GM12891 (cell line): ENCODE measurements around the gene ZFP36L2.

Source experiments
- DNase-seq: peaks from one replicate; pipeline ENCODE4 v3.0.0; 2011; ENCODE audit warnings: low spot score; ENCODE audit not compliant: insufficient read length
- FAIRE-seq: peaks from 2 replicates; lab custom pipeline; 2011; peaks lifted over from hg19 to GRCh38; lab: Jason Lieb, UNC
- PAX5 ChIP-seq: IDR thresholded peaks from 2 replicates; pipeline ENCODE4 v1.6.1; 2011; ENCODE audit warnings: low read length, moderate library complexity, mild to moderate bottlenecking; ENCODE audit not compliant: insufficient read depth, severe bottlenecking
- POLR2A ChIP-seq: IDR thresholded peaks from 2 replicates; pipeline ENCODE4 v1.6.1; 2011; ENCODE audit warnings: low read depth, low read length, control low read depth
- POLR2AphosphoS5 ChIP-seq: IDR thresholded peaks from 2 replicates; pipeline ENCODE4 v1.6.1; 2011; ENCODE audit warnings: low read depth, low read length, control low read depth
- POU2F2 ChIP-seq: IDR thresholded peaks from 2 replicates; pipeline ENCODE4 v1.6.1; 2011; ENCODE audit warnings: low read depth, mild to moderate bottlenecking, control low read depth, low read length, moderate library complexity
- SPI1 ChIP-seq: IDR thresholded peaks from 2 replicates; pipeline ENCODE4 v1.6.1; 2011; ENCODE audit warnings: low read depth, low read length, control low read depth
- TAF1 ChIP-seq: IDR thresholded peaks from 2 replicates; pipeline ENCODE4 v1.6.1; 2011; ENCODE audit warnings: low read depth, low read length, control low read depth

Gene ZFP36L2

DNA sequence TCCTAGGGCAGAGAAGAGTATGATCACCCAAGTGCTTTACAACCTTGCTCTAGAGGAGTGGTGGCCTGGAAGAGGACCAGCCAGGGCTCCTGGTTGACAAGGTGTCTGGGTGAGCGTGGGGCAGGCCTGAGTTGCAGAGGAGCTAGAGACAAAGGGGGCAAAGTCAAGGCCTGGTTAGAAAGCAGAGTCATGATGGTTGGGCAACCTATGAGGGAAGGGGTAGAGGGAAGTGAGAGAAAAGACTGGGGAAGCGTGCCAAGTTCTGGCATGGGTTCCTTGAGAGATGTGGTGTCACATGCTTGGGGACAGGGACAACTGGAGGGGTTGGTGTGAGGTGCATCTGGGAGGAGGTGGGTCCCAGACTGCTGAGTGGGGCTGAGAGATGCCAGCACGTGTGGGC lies 13.5 kb downstream of the ZFP36L2 start:
- DNase-seq (no peak), FAIRE-seq (no peak)
- TF ChIP-seq POLR2A = no peak
- no peak for TF ChIP-seq POLR2AphosphoS5
- no peak for TF ChIP-seq TAF1
- no peak; the same call in 1 of the 2 replicates for TF ChIP-seq SPI1
- no peak for TF ChIP-seq POU2F2
- no peak for TF ChIP-seq PAX5

DNA sequence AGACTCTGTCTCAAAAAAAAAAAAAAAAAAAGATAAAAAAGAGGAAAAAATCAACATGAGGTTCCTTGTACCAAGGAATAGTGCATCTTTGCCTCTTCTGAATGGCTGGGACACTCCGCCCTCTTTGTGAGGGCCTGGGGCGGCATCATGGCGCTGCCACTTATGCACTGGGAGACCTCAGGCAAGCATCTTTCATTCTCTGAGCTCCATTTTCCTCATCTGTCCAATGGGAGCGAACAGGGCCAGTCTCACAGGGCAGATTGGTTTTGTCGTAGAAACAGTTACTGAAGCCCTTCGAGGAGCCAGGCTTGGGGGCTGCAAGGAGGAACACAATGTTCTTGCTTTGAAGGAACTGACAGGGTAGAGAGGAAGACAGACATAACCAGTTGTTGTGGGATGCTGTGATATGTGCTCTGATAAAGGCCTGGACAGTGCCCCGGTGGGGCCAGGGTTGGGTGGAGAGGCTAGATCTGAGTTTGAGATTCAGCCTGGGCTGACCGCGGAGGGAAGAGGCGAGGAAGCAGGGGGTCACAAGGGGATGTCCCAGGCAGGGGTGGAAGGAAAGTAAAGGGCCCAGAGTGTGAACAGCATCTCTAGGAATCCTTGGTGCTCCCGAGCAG lies 14.1 kb downstream of the ZFP36L2 start:
- TF ChIP-seq POU2F2 = no peak
- no peak for TF ChIP-seq POLR2A
- no peak for TF ChIP-seq PAX5
- no peak for TF ChIP-seq SPI1
- no peak for TF ChIP-seq POLR2AphosphoS5
- no peak for TF ChIP-seq TAF1
- DNase-seq = no peak
- FAIRE-seq = no peak

DNA sequence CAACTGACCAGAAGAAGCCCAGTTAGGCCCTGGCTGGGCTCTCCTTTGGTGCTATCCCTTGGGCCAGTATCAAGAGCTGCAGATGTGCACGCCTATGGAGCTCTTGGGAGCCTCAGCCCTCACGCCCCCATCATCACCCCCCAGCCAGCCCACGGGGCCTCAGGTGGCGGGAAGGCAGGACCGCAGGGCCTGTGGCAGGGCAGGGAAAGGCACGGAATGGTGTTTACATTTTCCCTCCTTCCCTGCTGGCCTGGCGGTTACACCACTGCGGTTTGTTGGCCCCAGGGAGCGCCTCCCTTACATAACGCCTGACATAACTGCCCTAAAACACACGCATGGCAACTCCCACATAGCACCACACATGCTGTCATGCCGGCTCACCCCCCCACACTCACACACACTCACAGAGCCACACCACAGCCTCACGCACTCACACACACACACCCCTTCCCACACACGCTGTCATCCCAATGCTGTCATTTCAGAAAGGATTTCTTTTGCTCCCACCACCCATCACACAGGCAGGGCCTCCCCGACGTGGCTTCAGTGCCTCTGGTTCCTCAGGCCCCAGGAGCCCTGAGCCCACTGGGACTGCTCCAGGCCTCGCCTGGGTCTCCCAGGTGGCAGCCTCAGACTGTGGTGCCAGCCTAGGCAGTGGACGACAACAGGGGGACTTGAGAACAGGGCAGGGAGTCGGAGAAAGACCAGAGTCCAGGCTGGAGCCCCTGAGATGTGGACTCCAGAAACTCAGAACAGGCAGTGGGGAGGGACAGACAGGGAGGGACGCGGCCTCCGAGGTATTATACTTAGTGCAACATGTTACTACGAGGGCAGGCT lies 15.7 kb downstream of the ZFP36L2 start:
- no peak for TF ChIP-seq POLR2A
- no peak for TF ChIP-seq POU2F2
- no peak for TF ChIP-seq TAF1
- no peak for TF ChIP-seq POLR2AphosphoS5
- no peak for TF ChIP-seq SPI1
- no peak for TF ChIP-seq PAX5
- no peak for FAIRE-seq
- DNase-seq = no peak

DNA sequence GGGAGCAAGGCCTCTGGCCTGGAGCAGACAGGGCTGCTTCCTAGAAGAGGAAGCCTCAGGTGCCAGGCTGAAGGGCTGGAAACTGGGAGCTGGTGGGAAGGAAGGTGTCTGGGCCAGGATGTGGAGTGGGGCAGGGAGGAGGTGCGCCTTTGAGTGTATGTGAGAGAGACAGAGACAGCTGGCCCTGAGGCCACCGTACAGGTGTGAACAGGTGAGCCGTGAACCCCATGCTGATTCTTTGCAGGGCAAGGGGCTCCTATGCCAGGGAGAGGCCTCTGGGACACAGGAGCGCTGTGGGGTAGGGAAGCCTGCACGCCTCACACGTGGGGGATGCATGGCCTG lies 16.3 kb downstream of the ZFP36L2 start:
- no peak for DNase-seq
- no peak for FAIRE-seq
- TF ChIP-seq POLR2A (no peak), PAX5 (no peak)

DNA sequence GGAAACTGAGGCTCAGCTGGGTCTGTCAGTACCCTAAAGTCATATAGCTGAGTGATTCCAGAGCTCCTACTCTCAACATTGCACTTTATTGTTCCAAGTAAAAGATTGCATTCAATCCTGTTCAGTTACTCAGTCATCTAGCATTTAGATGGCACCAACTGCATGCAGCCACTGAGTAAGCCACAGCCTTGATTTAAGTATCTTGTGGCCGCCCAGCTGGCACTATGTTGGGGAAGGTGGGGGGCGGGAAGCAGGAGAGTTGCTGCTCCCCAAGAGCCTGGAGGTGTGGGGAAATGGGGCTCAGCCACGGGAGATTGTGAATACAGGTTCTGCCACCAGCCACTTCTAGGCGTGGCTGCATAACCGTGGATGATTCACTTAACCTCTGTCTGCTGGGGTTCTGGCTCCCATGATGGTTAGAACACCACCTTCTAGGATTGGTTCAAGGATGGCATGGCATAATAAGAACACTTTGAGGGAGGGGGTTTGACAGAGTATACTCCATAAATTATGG lies 17.1 kb downstream of the ZFP36L2 start:
- no peak for DNase-seq
- no peak for TF ChIP-seq TAF1
- no peak for FAIRE-seq

DNA sequence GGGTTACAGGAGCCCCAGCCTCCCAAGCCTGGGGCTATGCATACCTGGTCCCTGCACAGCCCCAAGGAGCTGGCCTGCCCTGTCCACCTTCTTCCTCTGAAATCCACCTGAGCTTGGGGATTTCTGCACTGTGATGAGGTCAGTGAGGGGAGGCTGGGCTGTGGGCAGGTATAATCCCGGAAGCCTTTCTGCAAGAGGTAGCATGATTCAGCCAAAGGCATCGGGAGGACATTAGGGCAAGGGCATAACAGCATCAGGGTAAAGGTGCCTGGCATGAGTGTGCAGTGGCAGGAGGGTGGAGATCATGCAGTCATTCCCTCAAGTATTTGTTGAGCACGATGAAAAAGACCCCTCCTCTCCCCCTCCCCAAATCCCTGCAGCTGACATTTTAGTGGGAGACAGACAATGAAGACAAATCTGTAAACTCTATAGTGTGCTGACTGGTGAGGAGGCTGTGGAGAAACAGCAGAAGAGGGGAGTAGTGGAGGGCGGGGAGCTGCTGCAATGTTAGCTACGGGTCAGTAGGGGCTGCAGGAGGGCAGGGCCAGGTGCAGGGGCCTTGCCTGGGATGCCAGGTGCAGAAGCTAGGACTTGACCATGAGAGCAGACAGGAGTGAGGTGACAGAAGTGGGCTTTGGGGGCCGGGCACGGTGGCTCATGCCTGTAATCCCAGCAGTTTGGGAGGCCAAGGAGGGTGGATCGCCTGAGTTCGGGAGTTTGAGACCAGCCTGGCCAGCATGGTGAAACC lies 18.7 kb downstream of the ZFP36L2 start:
- FAIRE-seq = no peak
- TF ChIP-seq POU2F2 (no peak), TAF1 (no peak), PAX5 (no peak), POLR2AphosphoS5 (no peak), POLR2A (no peak), SPI1 (no peak)
- no peak for DNase-seq

DNA sequence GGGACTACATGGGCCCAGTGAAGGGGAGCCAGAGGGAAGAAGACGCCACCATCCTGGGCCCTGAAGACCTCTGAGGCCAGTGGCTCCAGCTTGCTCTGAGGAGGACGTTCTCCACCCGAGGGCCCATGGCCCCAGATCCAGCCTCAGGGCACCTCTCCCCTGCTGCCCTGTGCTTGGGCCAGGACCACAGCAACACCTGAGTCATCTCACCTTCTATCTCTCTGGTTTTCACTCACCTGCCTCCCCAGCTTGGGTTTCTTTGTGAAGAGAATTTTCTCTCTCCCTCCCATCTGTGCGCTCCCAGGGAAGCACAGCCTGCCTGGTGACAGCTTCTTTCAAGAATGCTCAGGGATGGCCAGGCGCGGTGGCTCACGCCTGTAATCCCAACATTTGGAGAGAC lies 19.8 kb downstream of the ZFP36L2 start:
- no peak for TF ChIP-seq POLR2A
- TF ChIP-seq PAX5 = no peak
- TF ChIP-seq SPI1 = no peak
- TF ChIP-seq POLR2AphosphoS5 = no peak
- TF ChIP-seq TAF1 = no peak
- no peak for TF ChIP-seq POU2F2
- FAIRE-seq (no peak), DNase-seq (no peak)

DNA sequence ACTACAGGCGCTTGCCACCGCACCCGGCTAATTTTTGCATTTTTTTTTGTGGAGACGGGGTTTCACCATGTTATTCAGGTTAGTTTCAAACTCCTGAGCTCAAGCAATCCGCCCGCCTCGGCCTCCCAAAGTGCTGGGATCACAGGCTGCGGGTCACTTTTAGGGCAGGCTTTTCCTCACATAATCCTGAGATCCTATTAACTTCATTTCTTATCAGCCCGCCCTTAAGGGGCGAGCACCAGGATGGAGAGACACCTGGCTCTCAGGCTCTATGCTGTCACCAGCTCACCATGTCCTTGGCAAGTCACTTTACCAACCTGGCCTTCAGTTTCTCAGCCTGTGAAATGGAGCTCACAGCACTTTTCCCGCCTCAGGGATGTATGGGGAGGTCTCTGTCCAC lies 23.0 kb downstream of the ZFP36L2 start:
- no peak for FAIRE-seq
- no peak for DNase-seq
- TF ChIP-seq POLR2AphosphoS5 (no peak), POU2F2 (no peak), SPI1 (no peak), PAX5 (no peak), TAF1 (no peak), POLR2A (no peak)

DNA sequence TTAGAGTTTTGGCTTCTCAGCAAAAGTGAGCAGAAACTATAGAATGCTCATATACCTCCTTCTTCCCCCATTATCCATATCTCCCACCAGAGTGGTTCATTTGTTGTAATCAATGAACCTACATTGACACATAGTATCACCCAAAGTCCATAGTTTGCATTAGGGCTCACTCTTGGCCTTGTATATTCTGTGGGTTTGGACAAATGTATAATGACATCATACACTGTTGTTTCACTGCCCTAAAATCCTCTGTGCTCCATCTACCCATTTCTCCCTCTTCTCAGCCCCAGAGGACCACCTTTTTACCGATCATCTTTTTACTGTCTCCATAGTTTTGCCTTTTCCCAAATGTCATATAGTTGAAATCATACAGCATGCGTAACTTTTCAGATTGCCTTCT lies 24.1 kb downstream of the ZFP36L2 start:
- DNase-seq (no peak), FAIRE-seq (no peak)
- no peak for TF ChIP-seq PAX5
- no peak for TF ChIP-seq POU2F2

DNA sequence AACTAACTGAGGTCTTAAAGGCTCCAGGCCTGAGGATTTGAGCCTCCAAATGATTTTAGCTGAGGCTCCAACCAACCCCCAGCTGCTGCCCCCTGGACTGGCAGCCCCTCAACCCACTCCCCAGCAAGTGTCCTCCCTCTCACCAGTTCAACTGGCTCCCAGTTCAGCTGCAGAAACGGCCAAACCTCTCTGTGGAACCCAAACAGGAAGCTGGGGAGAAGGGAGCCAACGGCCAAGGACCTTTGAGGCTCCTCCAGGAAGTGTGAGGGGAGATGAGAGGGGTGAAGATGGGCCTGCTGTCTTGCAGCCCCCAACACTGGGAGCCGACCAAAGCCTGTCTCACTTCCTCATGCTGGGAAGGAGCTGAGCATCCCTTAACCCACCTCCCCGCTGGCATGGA lies 24.9 kb downstream of the ZFP36L2 start:
- DNase-seq (no peak), FAIRE-seq (no peak)
- TF ChIP-seq SPI1 (0 out of 2 replicates have a peak, but pooled peaks have one; percentile 28), POU2F2 (no peak)

DNA sequence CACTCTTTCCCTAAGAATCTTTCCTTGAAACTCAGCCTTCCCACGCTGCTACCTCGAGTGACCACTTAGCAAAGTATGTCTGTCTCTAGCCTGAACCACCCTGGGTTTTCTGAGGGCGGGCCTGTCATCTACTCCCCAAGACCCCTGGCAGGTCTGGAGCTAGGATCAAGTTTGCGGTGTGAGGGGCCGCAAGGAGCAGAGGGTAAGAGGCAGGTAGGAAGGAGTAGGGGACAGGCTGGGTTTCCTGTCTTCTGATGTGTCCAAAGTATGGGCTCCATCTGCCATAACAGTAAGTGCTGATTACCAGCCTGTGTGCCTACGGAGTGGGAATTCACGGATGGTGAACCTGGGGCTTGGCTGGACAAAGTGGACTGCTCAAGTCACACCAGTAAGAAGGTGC lies 25.4 kb downstream of the ZFP36L2 start:
- TF ChIP-seq PAX5 = no peak
- TF ChIP-seq SPI1 = no peak
- no peak for TF ChIP-seq TAF1
- TF ChIP-seq POLR2AphosphoS5 = no peak
- no peak for TF ChIP-seq POLR2A
- TF ChIP-seq POU2F2 = no peak
- DNase-seq = no peak
- no peak for FAIRE-seq
